Testis (tissue), 3 donors: Measurements from ENCODE around the gene API5. TPM values are rescaled to one million over a fixed set of nuclear protein-coding genes. Genes with fewer than 3 reads are reported as not detected.

Source experiments
- DNase-seq: peaks from one replicate; pipeline ENCODE4 v3.0.0-alpha.2; 2019
- H3K27ac ChIP-seq, 2 donors: fragments of 200-600 bp; sonication (generic); one replicate each; pipeline ENCODE4 v1.5.1; 2019
- H3K27me3 ChIP-seq: fragments of 200-600 bp; sonication (generic); one replicate; pipeline ENCODE4 v1.5.1; 2019
- H3K36me3 ChIP-seq: fragments of 200-600 bp; sonication (generic); one replicate; pipeline ENCODE4 v1.5.1; 2017; ENCODE audit warnings: low read depth; ENCODE audit errors: missing control alignments
- H3K4me1 ChIP-seq: fragments of 200-600 bp; sonication (generic); one replicate; pipeline ENCODE4 v1.5.1; 2019
- H3K4me3 ChIP-seq, 2 donors: fragments of 200-600 bp; sonication (generic); one replicate each; pipeline ENCODE4 v1.5.1; 2017 to 2019
- H3K9me3 ChIP-seq: fragments of 200-600 bp; sonication (generic); one replicate; pipeline ENCODE4 v1.5.1; 2017
- POLR2A ChIP-seq: fragments of 450-650 bp; IDR thresholded peaks from one replicate; pipeline ENCODE4 v1.6.1; 2017; ENCODE audit warnings: antibody characterized with exemption, mild to moderate bottlenecking, moderate library complexity
- WGBS, 2 donors: methylation state at CpG; one replicate each; pipeline ENCODE4 v1.1.5; 2018; 5-methylcytosine and 5-hydroxymethylcytosine counted together
- intact Hi-C: fragments of 100-400 bp; cut with DNase I; formaldehyde crosslinking; loops from one replicate; pipeline ENCODE4 v1.15.1; 2023; ENCODE audit warnings: low total_unique reads
- polyA plus RNA-seq: library from polyadenylated mRNA; stranded (reverse); fragments of 350-450 nt; fragmentation: Illumina TruSeq; extraction: RNeasy Lipid Tissue Mini Kit (QIAGEN cat#74804); gene quantifications from one replicate; pipeline ENCODE4 v1.2.3, GENCODE V29; 2014; ENCODE audit warnings: low read depth, low replicate concordance; ENCODE audit not compliant: insufficient read depth
- total RNA-seq, 2 donors: library from RNA; depleted of rRNA; stranded (reverse); fragments of >200 nt; gene quantifications; one replicate each; pipeline ENCODE4 v1.2.3, GENCODE V29; 2016
- TF ChIP-seq, protein P1 (sequence below), 3 experiments: fragments of 450-650 bp in 2 of 3; fragments of 200-600 bp in 1 of 3; sonication (generic) in 1 of 3; IDR thresholded peaks; one replicate each; pipeline ENCODE4 v1.5.1; 2016 to 2019; ENCODE audit warnings: antibody characterized with exemption in 3 of 3, mild to moderate bottlenecking in 2 of 3, moderate library complexity in 1 of 3

Gene API5
- total and polyA plus RNA-seq, 3 donors from 2014 or later, result 51.4 to 74.9 (median 73.6) TPM

GRCh38 chr11:43377389-43377788 is 65.6 kb downstream of the API5 start:
- no peak for DNase-seq

GRCh38 chr11:43378897-43379296 is 67.1 kb downstream of the API5 start:
- H3K27ac ChIP-seq, result no peak overlapping the region
- DNase-seq, result no peak
- no peaks in the 10 kb centered on the region for H3K27me3 ChIP-seq
- no peaks in the 10 kb centered on the region for H3K4me1 ChIP-seq
- H3K9me3 ChIP-seq, result no peaks in the 10 kb centered on the region
- TF ChIP-seq POLR2A, result no peak
- TF ChIP-seq, protein P1, sequence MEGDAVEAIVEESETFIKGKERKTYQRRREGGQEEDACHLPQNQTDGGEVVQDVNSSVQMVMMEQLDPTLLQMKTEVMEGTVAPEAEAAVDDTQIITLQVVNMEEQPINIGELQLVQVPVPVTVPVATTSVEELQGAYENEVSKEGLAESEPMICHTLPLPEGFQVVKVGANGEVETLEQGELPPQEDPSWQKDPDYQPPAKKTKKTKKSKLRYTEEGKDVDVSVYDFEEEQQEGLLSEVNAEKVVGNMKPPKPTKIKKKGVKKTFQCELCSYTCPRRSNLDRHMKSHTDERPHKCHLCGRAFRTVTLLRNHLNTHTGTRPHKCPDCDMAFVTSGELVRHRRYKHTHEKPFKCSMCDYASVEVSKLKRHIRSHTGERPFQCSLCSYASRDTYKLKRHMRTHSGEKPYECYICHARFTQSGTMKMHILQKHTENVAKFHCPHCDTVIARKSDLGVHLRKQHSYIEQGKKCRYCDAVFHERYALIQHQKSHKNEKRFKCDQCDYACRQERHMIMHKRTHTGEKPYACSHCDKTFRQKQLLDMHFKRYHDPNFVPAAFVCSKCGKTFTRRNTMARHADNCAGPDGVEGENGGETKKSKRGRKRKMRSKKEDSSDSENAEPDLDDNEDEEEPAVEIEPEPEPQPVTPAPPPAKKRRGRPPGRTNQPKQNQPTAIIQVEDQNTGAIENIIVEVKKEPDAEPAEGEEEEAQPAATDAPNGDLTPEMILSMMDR (IDR thresholded peaks at IDR 0.05), result no peak
- no peaks in the 10 kb centered on the region for H3K36me3 ChIP-seq
- no peak overlapping the region for H3K4me3 ChIP-seq
- intact Hi-C loops, result no loop called here
- WGBS, 2 donors, result 87 to 88% methylated on average over 3 of the region's 3 CpGs

More at GRCh38 chr11:43377389-43377788, 65.6 kb downstream of the API5 start:
- TF ChIP-seq, protein P1 (IDR thresholded peaks at IDR 0.05), result no peak
- no peak for TF ChIP-seq POLR2A
- intact Hi-C loops, result no loop called here
- Histone ChIP-seq H3K9me3 (no peaks in the 10 kb centered on the region), H3K27ac (no peak overlapping the region), H3K4me1 (no peaks in the 10 kb centered on the region), H3K4me3 (no peak overlapping the region), H3K36me3 (no peaks in the 10 kb centered on the region), H3K27me3 (no peaks in the 10 kb centered on the region)

- WGBS, 2 donors, result 62 to 79% methylated on average over 2 of the region's 2 CpGs
- H3K9me3 ChIP-seq, result no peaks in the 10 kb centered on the region
- no peak for TF ChIP-seq POLR2A
- no peaks in the 10 kb centered on the region for H3K27me3 ChIP-seq
- H3K27ac ChIP-seq, result no peak overlapping the region
- no peak for DNase-seq
- intact Hi-C loops, result no loop called here
- H3K4me1 ChIP-seq, result no peaks in the 10 kb centered on the region
- no peaks in the 10 kb centered on the region for H3K36me3 ChIP-seq
- H3K4me3 ChIP-seq, result no peak overlapping the region
These were observed 70.0 kb downstream of the API5 start for GRCh38 chr11:43381802-43382201.

DNA sequence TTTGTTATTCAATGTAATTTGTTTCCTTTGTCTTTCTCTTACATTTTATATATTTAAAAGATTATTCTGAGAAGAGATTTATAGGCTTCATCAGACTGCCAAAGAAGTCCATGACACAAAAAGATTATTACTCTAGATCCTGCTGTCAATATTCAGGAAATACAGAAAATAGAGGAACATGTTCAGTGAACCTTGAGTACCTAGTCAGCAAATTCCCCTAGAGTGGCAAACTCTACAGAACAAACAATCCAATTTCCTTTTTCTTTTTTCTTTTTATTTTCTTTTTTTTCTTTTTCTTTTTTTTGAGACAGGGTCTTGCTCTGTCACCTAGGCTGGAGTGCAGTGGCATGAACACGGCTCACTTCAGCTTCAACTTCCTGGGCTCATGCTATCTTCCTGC is 70.8 kb downstream of the API5 start:
- H3K9me3 ChIP-seq, result no peaks in the 10 kb centered on the region
- intact Hi-C loops, result no loop called here
- no peaks in the 10 kb centered on the region for H3K4me1 ChIP-seq
- H3K4me3 ChIP-seq, result no peak overlapping the region
- TF ChIP-seq, protein P1 (IDR thresholded peaks at IDR 0.05), result no peak
- TF ChIP-seq POLR2A, result no peak
- DNase-seq, result no peak
- no peaks in the 10 kb centered on the region for H3K36me3 ChIP-seq
- no peaks in the 10 kb centered on the region for H3K27me3 ChIP-seq
- H3K27ac ChIP-seq, result no peak overlapping the region
- 83 to 96% methylated on average over 1 of the region's 1 CpG for WGBS, 2 donors

GRCh38 chr11:43384393-43384792 is 72.6 kb downstream of the API5 start:
- H3K36me3 ChIP-seq, result no peaks in the 10 kb centered on the region
- no peaks in the 10 kb centered on the region for H3K9me3 ChIP-seq
- H3K27ac ChIP-seq, result no peak overlapping the region
- H3K4me3 ChIP-seq, result no peak overlapping the region
- WGBS, 2 donors, result 93 to 99% methylated on average over 5 of the region's 5 CpGs
- H3K4me1 ChIP-seq, result no peaks in the 10 kb centered on the region
- DNase-seq, result no peak
- TF ChIP-seq, protein P1 (IDR thresholded peaks at IDR 0.05), result no peak
- no peak for TF ChIP-seq POLR2A
- intact Hi-C loops, result no loop called here
- H3K27me3 ChIP-seq, result no peaks in the 10 kb centered on the region
